ENCODE data around the gene KLRC4. TPM values are rescaled to one million over a fixed set of nuclear protein-coding genes. Genes with fewer than 3 reads are reported as not detected.
"Not testable (repeated sequence)": the region's sequence is repeated elsewhere in the genome, so short reads cannot be mapped to it uniquely, and the experiment has no call there.

KLRC4 gene
- total and polyA plus RNA-seq, 2 of the 8 experiments (the other 6 are each of a cell fraction or from before 2014, with no cell fraction given), result not detected

DNA sequence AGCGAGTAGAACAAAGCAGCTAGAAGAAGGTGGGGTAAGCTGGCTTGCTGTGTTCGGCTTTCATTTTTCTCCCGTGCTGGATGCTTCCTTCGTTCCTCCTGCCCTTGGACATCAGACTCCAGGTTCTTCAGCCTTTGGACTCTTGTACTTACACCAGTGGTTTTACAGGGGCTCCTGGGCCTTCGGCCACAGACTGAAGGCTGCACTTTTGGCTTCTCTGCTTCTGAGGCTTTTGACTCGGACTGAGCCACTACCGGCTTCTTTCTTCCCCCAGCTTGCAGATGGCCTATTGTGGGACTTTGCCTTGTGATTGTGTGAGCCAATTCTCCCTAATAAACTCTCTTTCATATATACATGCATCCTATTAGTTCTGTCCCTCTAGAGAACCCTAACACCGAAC, 16.4 kb upstream of the KLRC4 start:
- H3K4me3 ChIP-seq (ENCODE audit: extremely low read depth in 1 of 4, insufficient read depth in 2 of 4, low read depth in 3 of 4, low read length in 4 of 4); H4K5ac ChIP-seq (ENCODE audit: insufficient read length, low read depth, low read length); H3K9me3 ChIP-seq (ENCODE audit: insufficient read depth in 2 of 2, low read depth in 1 of 2, low read length in 1 of 2); CTCF ChIA-PET (ENCODE audit: partially characterized antibody); H3K4ac ChIP-seq (replicated peaks; ENCODE audit: insufficient read length, low read depth, low read length); H3K18ac ChIP-seq (ENCODE audit: extremely low read depth, low read length); H3K23me2 ChIP-seq (ENCODE audit: low read depth, low read length); H3K56ac ChIP-seq (replicated peaks; ENCODE audit: insufficient read length, low read depth, low read length); H2AK5ac ChIP-seq (ENCODE audit: low read depth, low read length); H4K20me1 ChIP-seq (replicated peaks in 1 of 2; ENCODE audit: control insufficient read depth in 1 of 2, insufficient read depth in 2 of 2, low read length in 2 of 2); H2BK5ac ChIP-seq (ENCODE audit: low read depth, low read length); H3K9ac ChIP-seq (replicated peaks in 1 of 4; ENCODE audit: extremely low read depth in 1 of 4, low read depth in 3 of 4, low read length in 3 of 4); H2AFZ ChIP-seq (ENCODE audit: low read length); H3K79me1 ChIP-seq (ENCODE audit: low read depth, low read length); H2BK15ac ChIP-seq (ENCODE audit: low read length); H2BK20ac ChIP-seq (ENCODE audit: low read length); H4K8ac ChIP-seq (ENCODE audit: extremely low read depth, insufficient read depth, low read length); H3K27ac ChIP-seq (ENCODE audit: low read depth, low read length); POLR2A ChIA-PET (ENCODE audit: partially characterized antibody); DNase-seq (ENCODE audit: low read depth in 1 of 2, low spot score in 2 of 2); FAIRE-seq; H3K14ac ChIP-seq (ENCODE audit: insufficient read length); H3K79me2 ChIP-seq (ENCODE audit: control insufficient read depth in 1 of 2, insufficient read depth in 2 of 2, low read length in 2 of 2); H3K4me2 ChIP-seq (ENCODE audit: insufficient read depth in 1 of 2, low read depth in 2 of 2, low read length in 2 of 2); H3K4me1 ChIP-seq (replicated peaks in 1 of 4; ENCODE audit: control insufficient read depth in 3 of 4, insufficient read depth in 4 of 4, low read length in 3 of 4); H3K23ac ChIP-seq (ENCODE audit: insufficient read length); H2BK120ac ChIP-seq (replicated peaks; ENCODE audit: low read depth, low read length); H3K27me3 ChIP-seq (replicated peaks in 1 of 4; ENCODE audit: control insufficient read depth in 3 of 4, extremely low read depth in 1 of 4, insufficient read depth in 3 of 4, low read length in 3 of 4); H4K91ac ChIP-seq (replicated peaks; ENCODE audit: insufficient read length, low read length); H2BK12ac ChIP-seq (ENCODE audit: low read depth, low read length); H3K36me3 ChIP-seq (ENCODE audit: control insufficient read depth in 2 of 4, insufficient read depth in 4 of 4, low read length in 3 of 4): not testable (repeated sequence)
- 81% methylated on average over 5 of the region's 8 CpGs; no CpG with 5 or more reads in 1 of the 2 experiments for WGBS, 2 experiments (ENCODE audit: extremely low coverage in 1 of 2, insufficient coverage in 1 of 2, insufficient read length in 1 of 2, insufficient replicate concordance in 2 of 2, low coverage in 1 of 2, low lambda C conversion rate in 2 of 2, missing lambda C conversion rate in 1 of 2)

DNA sequence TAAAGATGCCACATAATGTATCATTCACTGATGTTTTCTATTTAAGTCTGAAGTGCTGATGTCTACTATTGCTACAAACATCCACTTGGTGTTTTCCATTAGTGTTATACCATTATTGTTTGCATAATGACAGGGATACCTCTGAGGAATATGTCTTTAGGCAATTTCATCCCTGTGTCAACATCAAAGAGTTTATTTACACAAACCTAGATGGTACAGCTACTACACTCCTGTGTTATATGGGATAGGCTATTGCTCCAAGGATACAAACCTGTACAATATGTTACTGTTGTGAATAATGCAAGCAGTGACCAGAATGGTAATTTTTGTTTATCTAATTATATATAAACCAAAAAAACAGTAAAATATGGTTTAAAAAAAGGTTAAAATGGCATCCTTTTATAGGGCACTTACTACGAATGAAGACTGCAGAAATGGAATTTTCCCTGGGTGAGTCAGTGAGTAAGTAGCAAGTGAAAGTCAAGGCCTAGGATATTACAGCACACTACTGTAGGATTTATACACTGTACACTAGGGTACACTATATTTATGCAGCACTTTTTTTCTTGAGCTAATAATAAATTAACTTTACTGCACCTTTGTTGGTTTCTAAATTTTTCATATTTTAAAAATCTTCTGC, 14.8 kb upstream of the KLRC4 start:
- H2AFZ ChIP-seq (ENCODE audit: low read length); H3K23me2 ChIP-seq (ENCODE audit: low read depth, low read length); H3K79me2 ChIP-seq (ENCODE audit: control insufficient read depth in 1 of 2, insufficient read depth in 2 of 2, low read length in 2 of 2); H2BK12ac ChIP-seq (ENCODE audit: low read depth, low read length); H3K27ac ChIP-seq (ENCODE audit: low read depth, low read length); H4K91ac ChIP-seq (replicated peaks; ENCODE audit: insufficient read length, low read length); FAIRE-seq; H3K4me3 ChIP-seq (ENCODE audit: extremely low read depth in 1 of 4, insufficient read depth in 2 of 4, low read depth in 3 of 4, low read length in 4 of 4); H3K18ac ChIP-seq (ENCODE audit: extremely low read depth, low read length); H4K8ac ChIP-seq (ENCODE audit: extremely low read depth, insufficient read depth, low read length); H3K27me3 ChIP-seq (replicated peaks in 1 of 4; ENCODE audit: control insufficient read depth in 3 of 4, extremely low read depth in 1 of 4, insufficient read depth in 3 of 4, low read length in 3 of 4); DNase-seq (ENCODE audit: low read depth in 1 of 2, low spot score in 2 of 2); H2AK5ac ChIP-seq (ENCODE audit: low read depth, low read length); H3K9me3 ChIP-seq (ENCODE audit: insufficient read depth in 2 of 2, low read depth in 1 of 2, low read length in 1 of 2); H3K23ac ChIP-seq (ENCODE audit: insufficient read length); CTCF ChIA-PET (ENCODE audit: partially characterized antibody); H4K20me1 ChIP-seq (replicated peaks in 1 of 2; ENCODE audit: control insufficient read depth in 1 of 2, insufficient read depth in 2 of 2, low read length in 2 of 2); H3K14ac ChIP-seq (ENCODE audit: insufficient read length); H4K5ac ChIP-seq (ENCODE audit: insufficient read length, low read depth, low read length); H3K4me2 ChIP-seq (ENCODE audit: insufficient read depth in 1 of 2, low read depth in 2 of 2, low read length in 2 of 2); H3K79me1 ChIP-seq (ENCODE audit: low read depth, low read length); H3K9ac ChIP-seq (replicated peaks in 1 of 4; ENCODE audit: extremely low read depth in 1 of 4, low read depth in 3 of 4, low read length in 3 of 4); H3K4ac ChIP-seq (replicated peaks; ENCODE audit: insufficient read length, low read depth, low read length); H2BK20ac ChIP-seq (ENCODE audit: low read length); H3K4me1 ChIP-seq (replicated peaks in 1 of 4; ENCODE audit: control insufficient read depth in 3 of 4, insufficient read depth in 4 of 4, low read length in 3 of 4); H2BK15ac ChIP-seq (ENCODE audit: low read length); H3K36me3 ChIP-seq (ENCODE audit: control insufficient read depth in 2 of 4, insufficient read depth in 4 of 4, low read length in 3 of 4); H3K56ac ChIP-seq (replicated peaks; ENCODE audit: insufficient read length, low read depth, low read length); H2BK120ac ChIP-seq (replicated peaks; ENCODE audit: low read depth, low read length); H2BK5ac ChIP-seq (ENCODE audit: low read depth, low read length); POLR2A ChIA-PET (ENCODE audit: partially characterized antibody): not testable (repeated sequence)
- WGBS, 2 experiments (ENCODE audit: extremely low coverage in 1 of 2, insufficient coverage in 1 of 2, insufficient read length in 1 of 2, insufficient replicate concordance in 2 of 2, low coverage in 1 of 2, low lambda C conversion rate in 2 of 2, missing lambda C conversion rate in 1 of 2), result 81% methylated on average over 1 of the region's 1 CpG; no CpG with 5 or more reads in 1 of the 2 experiments

Data from H1 (cell line).